Neural crest cell (in vitro differentiated cells): ENCODE results near the gene RO60. TPM values are rescaled to one million over a fixed set of nuclear protein-coding genes. Genes with fewer than 3 reads are reported as not detected.
"Not testable (repeated sequence)": the region's sequence is repeated elsewhere in the genome, so short reads cannot be mapped to it uniquely, and the experiment has no call there.

Experiments used
- DNase-seq: peaks from one replicate; pipeline ENCODE4 v3.0.0; 2021; ENCODE audit warnings: low read depth, mixed read lengths, low spot score
- H3K27ac Mint-ChIP-seq: one replicate; pipeline ENCODE4 v1.8.0; 2021; ENCODE audit warnings: mild to moderate bottlenecking, mixed read lengths; ENCODE audit not compliant: unreplicated experiment
- H3K27me3 Mint-ChIP-seq: 2 replicates; pipeline ENCODE4 v1.8.0; 2021; ENCODE audit warnings: low read depth, mild to moderate bottlenecking, mixed read lengths
- H3K36me3 Mint-ChIP-seq: 2 replicates; pipeline ENCODE4 v1.8.0; 2021; ENCODE audit warnings: low read depth, mild to moderate bottlenecking, mixed read lengths
- H3K4me1 Mint-ChIP-seq: 2 replicates; pipeline ENCODE4 v1.8.0; 2021; ENCODE audit warnings: mixed read lengths
- H3K4me3 Mint-ChIP-seq: one replicate; pipeline ENCODE4 v1.8.0; 2021; ENCODE audit warnings: mild to moderate bottlenecking, mixed read lengths
- H3K9me3 Mint-ChIP-seq: 2 replicates; pipeline ENCODE4 v1.8.0; 2021; ENCODE audit warnings: mixed read lengths
- CTCF ChIP-seq: fragments of 200-600 bp; sonication (generic); conservative IDR thresholded peaks from 2 replicates; pipeline ENCODE4 v1.5.0; 2021; ENCODE audit warnings: antibody characterized with exemption, mild to moderate bottlenecking
- total RNA-seq: library from RNA; stranded (reverse); gene quantifications from 2 replicates; pipeline ENCODE4 v1.2.1, GENCODE V29; 2021

The RO60 gene
- total RNA-seq, 1 donor from 2014 or later = 122 TPM

GRCh38 chr1:193033610-193034009 is 25.8 kb upstream of the RO60 start:
- no peak overlapping the region for H3K4me3 Mint-ChIP-seq
- peaks cover 3% of the 10 kb centered on the region for H3K9me3 Mint-ChIP-seq
- no peaks in the 10 kb centered on the region for H3K27me3 Mint-ChIP-seq
- no peak overlapping the region for H3K27ac Mint-ChIP-seq
- DNase-seq = no peak
- no peaks in the 10 kb centered on the region for H3K4me1 Mint-ChIP-seq
- no peak for TF ChIP-seq CTCF
- H3K36me3 Mint-ChIP-seq = peaks cover 25% of the 10 kb centered on the region

- TF ChIP-seq CTCF = no peak
- Mint-ChIP-seq H3K27ac (no peak overlapping the region), H3K4me1 (no peaks in the 10 kb centered on the region), H3K27me3 (no peaks in the 10 kb centered on the region), H3K9me3 (peaks cover 3% of the 10 kb centered on the region), H3K36me3 (peaks cover 25% of the 10 kb centered on the region), H3K4me3 (no peak overlapping the region)
- no peak for DNase-seq
Observed at GRCh38 chr1:193036337-193037047, 22.9 kb upstream of the RO60 start.

GRCh38 chr1:193040011-193040410 is 19.4 kb upstream of the RO60 start:
- Mint-ChIP-seq H3K36me3 (peaks cover 20% of the 10 kb centered on the region), H3K4me3 (no peak overlapping the region), H3K4me1 (no peaks in the 10 kb centered on the region), H3K27ac (no peak overlapping the region), H3K9me3 (no peaks in the 10 kb centered on the region), H3K27me3 (no peaks in the 10 kb centered on the region)
- no peak for DNase-seq
- TF ChIP-seq CTCF = no peak

- no peak overlapping the region for H3K27ac Mint-ChIP-seq
- no peak overlapping the region for H3K4me3 Mint-ChIP-seq
- no peaks in the 10 kb centered on the region for H3K27me3 Mint-ChIP-seq
- TF ChIP-seq CTCF = no peak
- H3K36me3 Mint-ChIP-seq = peaks cover 15% of the 10 kb centered on the region
- DNase-seq = no peak
- no peaks in the 10 kb centered on the region for H3K4me1 Mint-ChIP-seq
- H3K9me3 Mint-ChIP-seq = no peaks in the 10 kb centered on the region
Observed at GRCh38 chr1:193042766-193043691, 16.4 kb upstream of the RO60 start.

GRCh38 chr1:193048913-193049312 is 10.5 kb upstream of the RO60 start:
- H3K4me1 Mint-ChIP-seq, DNase-seq, H3K4me3 Mint-ChIP-seq, H3K9me3 Mint-ChIP-seq, H3K27ac Mint-ChIP-seq, H3K27me3 Mint-ChIP-seq: not testable (repeated sequence)
- H3K36me3 Mint-ChIP-seq = peaks cover 12% of the 10 kb centered on the region
